B cell (primary cell): Measurements from ENCODE around the gene GPR83. TPM values are rescaled to one million over a fixed set of nuclear protein-coding genes. Genes with fewer than 3 reads are reported as not detected.

Source experiments
- ATAC-seq: fragments of 200-7000 bp; cut with Tn5 transposase; one replicate; pipeline ENCODE4 v1.10.0; 2021; ENCODE audit warnings: low read depth, mild to moderate bottlenecking, moderate number of reproducible peaks, moderate library complexity
- CTCF ChIA-PET: fragments of 350-600 bp; sonication (Branson Sonifier 250); formaldehyde crosslinking; loops from one replicate; lab custom pipeline; 2021; ENCODE audit warnings: antibody characterized with exemption, inconsistent platforms; lab: Charles Lee
- POLR2A ChIA-PET: fragments of 350-600 bp; sonication (Branson Sonifier 250); formaldehyde crosslinking; loops from one replicate; lab custom pipeline; 2021; ENCODE audit warnings: antibody characterized with exemption; lab: Charles Lee
- DNase-seq: peaks from one replicate; pipeline ENCODE4 v3.0.0; 2013
- H2AFZ ChIP-seq: 2 replicates; pipeline ENCODE4 v1.6.1; 2012; ENCODE audit warnings: mild to moderate bottlenecking, low read depth, low read length; ENCODE audit not compliant: insufficient read depth, poor library complexity, severe bottlenecking
- H3K27ac ChIP-seq, 2 donors: 1 replicate in 1 of 2; 2 replicates in 1 of 2; pipeline ENCODE4 v1.5.1; 2012 to 2013; ENCODE audit warnings: low read length in 2 of 2, mild to moderate bottlenecking in 2 of 2, moderate library complexity in 1 of 2
- H3K27me3 ChIP-seq, 4 experiments: fragments of 200-600 bp in 1 of 4; sonication (generic) in 1 of 4; replicated peaks in 1 of 4; 1 replicate in 2 of 4; 2 replicates in 2 of 4; pipeline versions ENCODE4 v1.6.1 to v1.7.0; 2013 to 2016; ENCODE audit warnings: low read length in 3 of 4, mild to moderate bottlenecking in 2 of 4, mixed read lengths in 1 of 4, moderate library complexity in 1 of 4; ENCODE audit not compliant: insufficient read depth in 4 of 4, control insufficient read depth in 3 of 4; ENCODE audit errors: control extremely low read depth in 1 of 4
- H3K36me3 ChIP-seq, 2 experiments: replicated peaks in 1 of 2; 1 replicate in 1 of 2; 2 replicates in 1 of 2; pipeline versions ENCODE4 v1.6.1 to v1.7.1; 2013; ENCODE audit warnings: low read length in 1 of 2; ENCODE audit not compliant: insufficient read depth in 2 of 2, control insufficient read depth in 1 of 2; ENCODE audit errors: control extremely low read depth in 1 of 2, extremely low read depth in 1 of 2
- H3K4me1 ChIP-seq, 2 donors: fragments of 200-600 bp in 1 of 2; sonication (generic) in 1 of 2; 1 replicate in 1 of 2; 2 replicates in 1 of 2; pipeline versions ENCODE4 v1.5.1 to v1.6.1; 2013 to 2017; ENCODE audit warnings: low read length in 2 of 2; ENCODE audit not compliant: control insufficient read depth in 2 of 2, insufficient read depth in 2 of 2
- H3K4me2 ChIP-seq: replicated peaks from 2 replicates; pipeline ENCODE3; 2012; ENCODE audit warnings: mild to moderate bottlenecking, low read depth, low read length; ENCODE audit not compliant: poor library complexity, severe bottlenecking
- H3K4me3 ChIP-seq, 5 experiments: fragments of 200-600 bp in 1 of 5; sonication (generic) in 1 of 5; 1 replicate in 3 of 5; 2 replicates in 2 of 5; pipeline versions ENCODE4 v1.5.1 to v1.7.0; 2011 to 2016; ENCODE audit warnings: low read length in 4 of 5, mild to moderate bottlenecking in 4 of 5, low read depth in 2 of 5, control low read depth in 1 of 5, moderate library complexity in 1 of 5; ENCODE audit not compliant: insufficient read depth in 1 of 5; ENCODE audit errors: control extremely low read depth in 1 of 5, extremely low read depth in 1 of 5
- H3K79me2 ChIP-seq: fragments of 200-600 bp; sonication (generic); one replicate; pipeline ENCODE4 v1.6.0; 2016; ENCODE audit warnings: low read length; ENCODE audit not compliant: control insufficient read depth, insufficient read depth
- H3K9ac ChIP-seq: fragments of 200-600 bp; sonication (generic); 2 replicates; pipeline ENCODE4 v1.6.1; 2017; ENCODE audit warnings: mild to moderate bottlenecking, low read length, moderate library complexity
- H3K9me3 ChIP-seq, 3 donors: one replicate each; pipeline versions ENCODE4 v1.6.1 to v1.7.1; 2013; ENCODE audit warnings: low read length in 2 of 3; ENCODE audit not compliant: control insufficient read depth in 2 of 3, insufficient read depth in 1 of 3; ENCODE audit errors: control extremely low read depth in 1 of 3
- H4K20me1 ChIP-seq: 2 replicates; pipeline ENCODE4 v1.6.0; 2012; ENCODE audit warnings: mild to moderate bottlenecking, low read length; ENCODE audit not compliant: insufficient read depth, control insufficient read depth, poor library complexity, severe bottlenecking
- H3K27ac Mint-ChIP-seq: one replicate; pipeline ENCODE4 v1.8.0; 2021; ENCODE audit warnings: mixed read lengths
- H3K27me3 Mint-ChIP-seq: one replicate; pipeline ENCODE4 v1.8.0; 2021; ENCODE audit warnings: mixed read lengths
- H3K4me1 Mint-ChIP-seq: one replicate; pipeline ENCODE4 v1.8.0; 2021; ENCODE audit warnings: mixed read lengths
- H3K4me3 Mint-ChIP-seq: one replicate; pipeline ENCODE4 v1.8.0; 2021; ENCODE audit warnings: mixed read lengths
- H3K9me3 Mint-ChIP-seq: one replicate; pipeline ENCODE4 v1.8.0; 2022; ENCODE audit warnings: mixed read lengths; ENCODE audit not compliant: insufficient read depth
- CTCF ChIP-seq: fragments of 200-600 bp; IDR thresholded peaks from one replicate; pipeline ENCODE4 v1.8.0; 2022; ENCODE audit warnings: antibody characterized with exemption, mild to moderate bottlenecking
- EZH2 ChIP-seq: IDR thresholded peaks from 2 replicates; pipeline ENCODE4 v1.6.1; 2012; ENCODE audit warnings: borderline replicate concordance, low read depth, mild to moderate bottlenecking, moderate library complexity, low read length; ENCODE audit not compliant: insufficient read depth, poor library complexity, severe bottlenecking
- WGBS: methylation state at CpG from one replicate; pipeline ENCODE4 v1.1.5; 2013; ENCODE audit warnings: missing lambda C conversion rate; ENCODE audit not compliant: insufficient coverage; 5-methylcytosine and 5-hydroxymethylcytosine counted together
- intact Hi-C: fragments of 100-400 bp; cut with micrococcal nuclease; formaldehyde crosslinking; loops from one replicate; pipeline ENCODE4 v1.10.0; 2022
- polyA plus RNA-seq: library from polyadenylated mRNA; depleted of rRNA; stranded (reverse); fragments of >200 nt; gene quantifications from 2 replicates; pipeline ENCODE4 v1.2.3, GENCODE V29; 2012
- total RNA-seq, 2 donors: library from RNA; stranded (reverse); fragments of 120-200 nt in 1 of 2; gene quantifications; 1 replicate in 1 of 2; 2 replicates in 1 of 2; pipeline versions ENCODE4 v1.2.3 to v1.2.4, GENCODE V29; 2013 to 2022

The GPR83 gene
- total and polyA plus RNA-seq, 2 donors (not counting 1 experiment from before 2014, with no cell fraction given): 0.28 to 0.37 TPM

GRCh38 chr11:94418123-94418765 lies 17.0 kb upstream of the GPR83 start:
- no peak for DNase-seq
- TF ChIP-seq CTCF (no peak), EZH2 (no peak)
- ATAC-seq: no peak
- no peak overlapping the region for H3K27ac ChIP-seq
- no peak overlapping the region for H3K4me2 ChIP-seq
- H3K79me2 ChIP-seq: no peaks in the 10 kb centered on the region
- no peaks in the 10 kb centered on the region for H3K27me3 ChIP-seq
- CTCF ChIA-PET: interaction anchor here (1.0 kb wide), 1 partner anchor 523 kb away, joined by 3 read pairs; no protein-coding TSS in a partner anchor
- peaks cover 2% of the 10 kb centered on the region for H4K20me1 ChIP-seq
- H3K9me3 ChIP-seq: no peaks in the 10 kb centered on the region
- no peak overlapping the region for H3K9ac ChIP-seq
- H3K36me3 ChIP-seq: peaks cover 5 to 13% of the 10 kb centered on the region in 2 experiments
- Mint-ChIP-seq H3K9me3 (no peaks in the 10 kb centered on the region), H3K4me1 (no peaks in the 10 kb centered on the region), H3K27ac (no peak overlapping the region), H3K4me3 (no peak overlapping the region), H3K27me3 (no peaks in the 10 kb centered on the region)
- no peak overlapping the region for H3K4me3 ChIP-seq
- no peaks in the 10 kb centered on the region for H3K4me1 ChIP-seq
- 20% methylated on average over 1 of the region's 3 CpGs for WGBS
- POLR2A ChIA-PET: no interaction called here
- H2AFZ ChIP-seq: no peak overlapping the region
- intact Hi-C loops: loop anchor here (5.0 kb wide), 1 partner anchor 521 kb away; no protein-coding TSS in a partner anchor

DNA sequence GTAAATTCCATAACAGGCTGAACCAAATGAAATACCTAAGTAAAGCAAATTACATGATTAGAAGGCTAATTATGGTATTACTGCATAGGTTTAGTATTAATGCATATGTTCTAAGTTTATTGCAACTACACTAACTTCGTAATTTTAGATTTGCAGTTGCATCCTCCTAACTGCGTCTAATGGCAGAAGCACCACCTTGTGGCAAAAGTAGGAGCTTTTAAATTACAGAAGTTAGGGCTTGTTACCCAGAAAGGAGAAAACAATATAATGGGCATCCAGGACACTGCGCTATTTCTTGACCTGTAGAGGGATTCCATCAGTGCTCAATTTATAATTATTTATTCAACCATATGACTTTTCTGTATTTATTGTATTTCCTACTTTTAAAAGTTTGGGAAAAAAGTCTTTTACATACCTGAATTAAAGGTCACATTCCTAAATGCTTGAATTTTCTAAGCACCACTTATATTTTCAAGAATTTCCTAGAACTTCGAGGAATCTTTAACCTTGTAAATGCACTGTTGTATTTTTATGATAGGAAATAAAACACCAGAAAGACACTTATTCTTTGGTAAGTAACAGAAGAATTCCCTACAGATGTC lies 16.3 kb upstream of the GPR83 start:
- DNase-seq (no peak), ATAC-seq (no peak)
- no peak for TF ChIP-seq CTCF
- TF ChIP-seq EZH2: no peak
- no peaks in the 10 kb centered on the region for H4K20me1 ChIP-seq
- H3K9ac ChIP-seq: no peak overlapping the region
- H2AFZ ChIP-seq: no peak overlapping the region
- Mint-ChIP-seq H3K9me3 (no peaks in the 10 kb centered on the region), H3K27ac (no peak overlapping the region), H3K4me1 (no peaks in the 10 kb centered on the region), H3K4me3 (no peak overlapping the region), H3K27me3 (no peaks in the 10 kb centered on the region)
- no peak overlapping the region for H3K4me3 ChIP-seq
- no peak overlapping the region for H3K27ac ChIP-seq
- H3K36me3 ChIP-seq: peaks cover 3 to 8% of the 10 kb centered on the region in 2 experiments
- no CpG with 5 or more reads among the region's 4 CpGs for WGBS
- no peak overlapping the region for H3K4me2 ChIP-seq
- no peaks in the 10 kb centered on the region for H3K27me3 ChIP-seq
- H3K9me3 ChIP-seq: no peaks in the 10 kb centered on the region
- intact Hi-C loops: loop anchor here (5.0 kb wide), 1 partner anchor 520 kb away; no protein-coding TSS in a partner anchor
- H3K4me1 ChIP-seq: no peaks in the 10 kb centered on the region
- ChIA-PET CTCF (interaction anchor here (1.2 kb wide), 1 partner anchor 522 kb away, joined by 4 read pairs; no protein-coding TSS in a partner anchor), POLR2A (no interaction called here)
- H3K79me2 ChIP-seq: no peaks in the 10 kb centered on the region
